Endometrium (tissue), 2 donors: ENCODE measurements around the gene KLF11.
"Not testable (repeated sequence)": the region's sequence is repeated elsewhere in the genome, so short reads cannot be mapped to it uniquely, and the experiment has no call there.

Experiments
- FAIRE-seq: peaks from 2 replicates; lab custom pipeline; 2012; peaks lifted over from hg19 to GRCh38; lab: Jason Lieb, UNC
- donor health status: control.
- donor health status: control.

The KLF11 gene

GRCh38 chr2:10027660-10028330 is 15.6 kb upstream of the KLF11 start:
- no peak for FAIRE-seq

GRCh38 chr2:10028407-10028987 is 14.9 kb upstream of the KLF11 start:
- FAIRE-seq = no peak

GRCh38 chr2:10028988-10029874 is 14.1 kb upstream of the KLF11 start:
- no peak for FAIRE-seq

GRCh38 chr2:10029875-10030223 is 13.5 kb upstream of the KLF11 start:
- FAIRE-seq = no peak

GRCh38 chr2:10030311-10030736 is 13.0 kb upstream of the KLF11 start:
- no peak for FAIRE-seq

GRCh38 chr2:10030798-10031197 is 12.6 kb upstream of the KLF11 start:
- FAIRE-seq = not testable (repeated sequence)

GRCh38 chr2:10031886-10032745 is 11.2 kb upstream of the KLF11 start:
- no peak for FAIRE-seq

- FAIRE-seq = no peak
Observed at GRCh38 chr2:10032746-10033105, 10.6 kb upstream of the KLF11 start.

- FAIRE-seq = no peak
Observed at GRCh38 chr2:10033251-10034006, 9.9 kb upstream of the KLF11 start.

- no peak for FAIRE-seq
Observed at GRCh38 chr2:10034333-10035052, 8.9 kb upstream of the KLF11 start.

- FAIRE-seq = no peak
Observed at GRCh38 chr2:10035053-10035422, 8.3 kb upstream of the KLF11 start.

- no peak for FAIRE-seq
Observed at GRCh38 chr2:10035633-10036032, 7.7 kb upstream of the KLF11 start.

GRCh38 chr2:10036095-10036884 is 7.1 kb upstream of the KLF11 start:
- FAIRE-seq = no peak

GRCh38 chr2:10038123-10038522 is 5.2 kb upstream of the KLF11 start:
- FAIRE-seq = no peak

GRCh38 chr2:10038716-10039115 is 4.6 kb upstream of the KLF11 start:
- FAIRE-seq = no peak

- FAIRE-seq = no peak
Observed at GRCh38 chr2:10039658-10040410, 3.5 kb upstream of the KLF11 start.

GRCh38 chr2:10041711-10042110 is 1.6 kb upstream of the KLF11 start:
- FAIRE-seq = no peak

GRCh38 chr2:10042301-10043161 is 819 bp upstream of the KLF11 start:
- no peak for FAIRE-seq
